Activated CD4-positive, alpha-beta memory T cell treated with anti-CD3 and anti-CD28 coated beads, Interleukin-2, amount 10 ng/mL, durations not matched to agents 7 days and 5 days (primary cell): ENCODE measurements around the gene KRR1. TPM values are rescaled to one million over a fixed set of nuclear protein-coding genes. Genes with fewer than 3 reads are reported as not detected.
"Not testable (repeated sequence)": the region's sequence is repeated elsewhere in the genome, so short reads cannot be mapped to it uniquely, and the experiment has no call there.

ENCODE experiments used
- CTCF ChIA-PET: fragments of 350-600 bp; sonication (Branson Sonifier 250); formaldehyde crosslinking; loops from one replicate; lab custom pipeline; 2021; ENCODE audit warnings: antibody characterized with exemption, inconsistent platforms; lab: Charles Lee
- POLR2A ChIA-PET: fragments of 350-600 bp; sonication (Branson Sonifier 250); formaldehyde crosslinking; loops from one replicate; lab custom pipeline; 2021; ENCODE audit warnings: antibody characterized with exemption; lab: Charles Lee
- DNase-seq: peaks from one replicate; pipeline ENCODE4 v3.0.0-alpha.2; 2020
- H3K27ac Mint-ChIP-seq: one replicate; pipeline ENCODE4 v1.8.0; 2021; ENCODE audit warnings: mild to moderate bottlenecking, mixed read lengths
- H3K27me3 Mint-ChIP-seq: one replicate; pipeline ENCODE4 v1.8.0; 2021; ENCODE audit warnings: mixed read lengths
- H3K36me3 Mint-ChIP-seq: one replicate; pipeline ENCODE4 v1.8.0; 2021; ENCODE audit warnings: low read depth, mixed read lengths
- H3K4me1 Mint-ChIP-seq: one replicate; pipeline ENCODE4 v1.8.0; 2021; ENCODE audit warnings: mixed read lengths
- H3K4me3 Mint-ChIP-seq: one replicate; pipeline ENCODE4 v1.8.0; 2021; ENCODE audit warnings: mild to moderate bottlenecking, mixed read lengths
- H3K9me3 Mint-ChIP-seq: one replicate; pipeline ENCODE4 v1.8.0; 2021; ENCODE audit warnings: mixed read lengths
- total RNA-seq, 2 experiments: library from RNA; stranded (reverse); gene quantifications; one replicate each; pipeline ENCODE4 v1.2.3, GENCODE V29; 2021

KRR1 gene
- total RNA-seq, 2 experiments from 2014 or later = 61.8 to 67.2 TPM

- H3K9me3 Mint-ChIP-seq, H3K27me3 Mint-ChIP-seq, DNase-seq, H3K27ac Mint-ChIP-seq, POLR2A ChIA-PET, H3K36me3 Mint-ChIP-seq, H3K4me3 Mint-ChIP-seq: not testable (repeated sequence)
- peaks cover 14% of the 10 kb centered on the region for H3K4me1 Mint-ChIP-seq
- CTCF ChIA-PET = interaction anchor here (1.3 kb wide), 1 partner anchor 42 kb away, joined by 4 read pairs; no protein-coding TSS in a partner anchor
Observed at GRCh38 chr12:75442454-75442853, 69.0 kb downstream of the KRR1 start.

- H3K36me3 Mint-ChIP-seq, H3K27me3 Mint-ChIP-seq, H3K4me3 Mint-ChIP-seq, H3K27ac Mint-ChIP-seq, H3K9me3 Mint-ChIP-seq, DNase-seq, POLR2A ChIA-PET: not testable (repeated sequence)
- peaks cover 15% of the 10 kb centered on the region for H3K4me1 Mint-ChIP-seq
- CTCF ChIA-PET = interaction anchor here (1.3 kb wide), 1 partner anchor 43 kb away, joined by 4 read pairs; no protein-coding TSS in a partner anchor
Observed at GRCh38 chr12:75441687-75442449, 69.5 kb downstream of the KRR1 start.

Other genes starting within 250 kb of the KRR1 start
- 1 to 10 TPM; 3.6 to 4.1 TPM for gene CAPS2, start 181.3 kb downstream of the KRR1 start, total RNA-seq
- gene GLIPR1L1, start 176.9 kb downstream of the KRR1 start, total RNA-seq = not detected
- under 1 TPM in 1 of 2 experiments, not detected in 1; 0.35 TPM for gene GLIPR1L2, start 120.5 kb downstream of the KRR1 start, total RNA-seq
- gene GLIPR1, start 30.9 kb downstream of the KRR1 start, total RNA-seq = 10 to 100 TPM; 52.3 to 54.7 TPM